ENCODE results near the gene TGM6. TPM values are rescaled to one million over a fixed set of nuclear protein-coding genes. Genes with fewer than 3 reads are reported as not detected.

Gene TGM6
- total RNA-seq, 2 donors from 2014 or later: not detected

DNA sequence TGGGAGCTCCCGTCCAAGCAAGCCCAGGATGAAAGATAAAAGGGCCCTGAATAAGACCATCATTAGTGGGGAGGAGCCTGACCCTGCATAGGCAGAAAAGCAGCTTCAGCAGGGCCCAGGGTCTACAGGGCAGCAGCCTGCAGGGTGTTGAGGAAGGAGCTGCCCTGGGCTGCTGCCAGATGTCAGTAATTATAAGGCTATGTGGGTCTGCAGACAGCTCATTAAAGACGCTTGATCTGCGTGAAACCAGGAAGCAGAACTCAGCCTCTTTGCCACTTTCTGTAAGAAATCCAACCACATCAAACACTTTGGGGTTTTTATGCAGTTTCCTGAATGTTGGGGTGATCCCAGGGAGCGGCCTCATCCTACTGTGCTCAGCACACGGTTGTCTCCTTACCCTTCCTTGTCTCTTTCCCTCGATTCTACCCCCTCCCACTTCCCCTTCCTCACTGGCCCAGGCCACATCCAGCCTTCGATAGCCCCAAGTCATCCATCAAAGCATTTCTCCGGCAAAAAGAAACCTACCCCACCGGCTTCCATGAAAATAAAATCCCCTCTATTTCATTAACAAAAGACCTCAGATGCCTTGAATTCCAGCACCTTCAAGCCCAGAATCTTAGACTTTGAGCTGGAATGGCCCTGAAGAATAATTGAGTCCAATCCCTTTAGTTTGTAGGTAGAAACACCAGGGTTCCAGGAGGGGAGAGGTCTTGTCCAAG, 1.0 kb upstream of the TGM6 start:
- H3K4me1 ChIP-seq (ENCODE audit: control insufficient read depth in 1 of 2, low read depth in 2 of 2): no peaks in the 10 kb centered on the region
- no peak for ATAC-seq (ENCODE audit: insufficient number of reproducible peaks, low FRiP score, low read depth)
- DNase-seq (ENCODE audit: low spot score): no peak
- H3K36me3 ChIP-seq: no peaks in the 10 kb centered on the region
- no peak overlapping the region for H3K4me3 ChIP-seq
- TF ChIP-seq, protein P1, sequence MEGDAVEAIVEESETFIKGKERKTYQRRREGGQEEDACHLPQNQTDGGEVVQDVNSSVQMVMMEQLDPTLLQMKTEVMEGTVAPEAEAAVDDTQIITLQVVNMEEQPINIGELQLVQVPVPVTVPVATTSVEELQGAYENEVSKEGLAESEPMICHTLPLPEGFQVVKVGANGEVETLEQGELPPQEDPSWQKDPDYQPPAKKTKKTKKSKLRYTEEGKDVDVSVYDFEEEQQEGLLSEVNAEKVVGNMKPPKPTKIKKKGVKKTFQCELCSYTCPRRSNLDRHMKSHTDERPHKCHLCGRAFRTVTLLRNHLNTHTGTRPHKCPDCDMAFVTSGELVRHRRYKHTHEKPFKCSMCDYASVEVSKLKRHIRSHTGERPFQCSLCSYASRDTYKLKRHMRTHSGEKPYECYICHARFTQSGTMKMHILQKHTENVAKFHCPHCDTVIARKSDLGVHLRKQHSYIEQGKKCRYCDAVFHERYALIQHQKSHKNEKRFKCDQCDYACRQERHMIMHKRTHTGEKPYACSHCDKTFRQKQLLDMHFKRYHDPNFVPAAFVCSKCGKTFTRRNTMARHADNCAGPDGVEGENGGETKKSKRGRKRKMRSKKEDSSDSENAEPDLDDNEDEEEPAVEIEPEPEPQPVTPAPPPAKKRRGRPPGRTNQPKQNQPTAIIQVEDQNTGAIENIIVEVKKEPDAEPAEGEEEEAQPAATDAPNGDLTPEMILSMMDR (IDR thresholded peaks at IDR 0.05): no peak
- no peak overlapping the region for H3K27ac ChIP-seq
- no peaks in the 10 kb centered on the region for H3K27me3 ChIP-seq (replicated peaks; ENCODE audit: insufficient read depth)
- H3K9me3 ChIP-seq: no peaks in the 10 kb centered on the region

DNA sequence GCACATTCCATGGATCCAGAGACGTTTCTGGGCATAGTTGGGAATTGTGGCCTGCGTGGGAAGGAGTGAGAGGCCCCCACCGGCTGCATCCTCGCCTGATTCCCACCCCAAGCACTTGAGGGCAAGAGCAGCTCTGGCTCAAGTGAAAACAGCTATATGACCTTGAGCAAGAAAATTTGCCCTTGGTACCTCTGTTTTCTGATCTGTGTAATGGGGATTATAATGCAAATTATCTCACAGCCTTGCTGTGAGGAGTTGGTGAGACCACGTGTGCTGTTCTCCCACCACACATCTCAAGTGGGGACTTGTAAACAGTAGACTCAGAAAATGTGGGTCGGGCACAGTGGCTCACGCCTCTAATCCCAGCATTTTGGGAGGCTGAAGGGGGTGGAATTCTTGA, 602 bp downstream of the TGM6 start:
- Histone ChIP-seq H3K27me3 (replicated peaks; ENCODE audit: insufficient read depth) (no peaks in the 10 kb centered on the region), H3K9me3 (no peaks in the 10 kb centered on the region), H3K36me3 (no peaks in the 10 kb centered on the region), H3K27ac (no peak overlapping the region), H3K4me1 (ENCODE audit: control insufficient read depth in 1 of 2, low read depth in 2 of 2) (no peaks in the 10 kb centered on the region), H3K4me3 (no peak overlapping the region)
- DNase-seq (ENCODE audit: low spot score) (no peak), ATAC-seq (ENCODE audit: insufficient number of reproducible peaks, low FRiP score, low read depth) (no peak)
- TF ChIP-seq, protein P1 (IDR thresholded peaks at IDR 0.05): no peak

DNA sequence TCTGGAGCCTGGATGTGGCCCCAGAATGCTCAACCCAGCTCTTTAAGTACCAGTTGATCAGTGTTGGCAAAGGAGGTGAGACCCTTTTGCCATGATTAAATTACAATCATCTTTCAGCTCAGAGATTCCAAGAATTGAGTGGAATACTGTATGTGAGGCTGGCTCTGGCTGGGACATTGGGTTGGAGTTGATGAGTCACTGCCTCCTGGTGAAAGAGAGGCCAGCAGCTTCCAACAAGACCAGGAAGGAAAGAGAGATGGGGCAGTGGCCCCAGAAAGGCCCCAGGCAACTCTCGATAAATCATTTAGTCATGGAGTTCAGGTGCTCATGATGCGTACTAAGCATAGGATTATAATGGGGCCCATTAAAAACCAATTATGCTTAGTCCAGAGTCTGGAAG, 2.1 kb downstream of the TGM6 start:
- no peaks in the 10 kb centered on the region for H3K36me3 ChIP-seq
- DNase-seq (ENCODE audit: low spot score): no peak
- ATAC-seq (ENCODE audit: insufficient number of reproducible peaks, low FRiP score, low read depth): no peak
- H3K9me3 ChIP-seq: no peaks in the 10 kb centered on the region
- no peaks in the 10 kb centered on the region for H3K4me1 ChIP-seq (ENCODE audit: control insufficient read depth in 1 of 2, low read depth in 2 of 2)
- TF ChIP-seq, protein P1 (IDR thresholded peaks at IDR 0.05): no peak
- no peak overlapping the region for H3K4me3 ChIP-seq
- no peaks in the 10 kb centered on the region for H3K27me3 ChIP-seq (replicated peaks; ENCODE audit: insufficient read depth)
- no peak overlapping the region for H3K27ac ChIP-seq

DNA sequence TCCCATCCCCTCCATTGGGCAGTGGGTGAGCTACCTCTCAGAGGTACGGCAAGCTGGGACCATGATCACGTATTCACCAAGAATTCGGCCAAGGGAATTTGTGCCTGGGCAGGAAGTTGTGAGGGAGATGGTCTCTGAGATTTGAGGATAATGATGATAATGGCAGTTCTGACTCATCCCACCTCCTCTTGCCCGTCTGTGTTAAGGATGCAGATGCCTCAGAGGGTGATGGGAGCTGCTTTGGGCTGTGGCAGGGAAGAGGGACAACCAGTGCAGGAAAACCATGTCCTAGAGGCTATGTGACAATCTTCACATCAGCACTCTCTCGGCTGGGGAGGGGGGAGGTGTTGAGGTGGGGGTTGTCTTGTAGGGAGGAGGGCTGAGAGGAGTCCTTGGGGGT, 4.3 kb downstream of the TGM6 start:
- no peaks in the 10 kb centered on the region for H3K4me1 ChIP-seq (ENCODE audit: control insufficient read depth in 1 of 2, low read depth in 2 of 2)
- H3K27me3 ChIP-seq (replicated peaks; ENCODE audit: insufficient read depth): no peaks in the 10 kb centered on the region
- H3K4me3 ChIP-seq: no peak overlapping the region
- no peaks in the 10 kb centered on the region for H3K36me3 ChIP-seq
- no peak overlapping the region for H3K27ac ChIP-seq
- TF ChIP-seq, protein P1 (IDR thresholded peaks at IDR 0.05): no peak
- no peaks in the 10 kb centered on the region for H3K9me3 ChIP-seq
- ATAC-seq (ENCODE audit: insufficient number of reproducible peaks, low FRiP score, low read depth) (no peak), DNase-seq (ENCODE audit: low spot score) (no peak)

DNA sequence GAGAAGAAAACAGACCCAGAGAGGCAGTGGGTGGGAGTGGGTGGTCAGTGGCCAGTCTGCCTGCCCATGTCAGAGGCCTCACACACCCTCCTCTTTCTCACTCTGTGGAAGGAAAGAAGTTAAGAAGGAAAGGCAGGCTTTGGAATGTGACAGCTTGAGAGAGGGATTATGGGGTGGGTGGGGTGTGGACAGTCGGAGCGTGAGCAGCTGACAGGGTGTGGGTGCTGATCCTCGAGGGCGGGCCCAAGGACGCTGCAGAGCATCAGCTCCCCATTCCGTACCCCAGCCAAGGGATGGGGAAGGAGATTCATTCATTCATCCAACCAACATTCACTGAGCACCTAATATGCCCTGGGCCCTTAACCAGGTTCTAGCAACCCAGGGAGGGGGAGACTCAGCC, 4.8 kb downstream of the TGM6 start:
- Histone ChIP-seq H3K4me1 (ENCODE audit: control insufficient read depth in 1 of 2, low read depth in 2 of 2) (no peaks in the 10 kb centered on the region), H3K4me3 (no peak overlapping the region), H3K9me3 (no peaks in the 10 kb centered on the region), H3K27me3 (replicated peaks; ENCODE audit: insufficient read depth) (no peaks in the 10 kb centered on the region), H3K27ac (no peak overlapping the region), H3K36me3 (no peaks in the 10 kb centered on the region)
- no peak for DNase-seq (ENCODE audit: low spot score)
- TF ChIP-seq, protein P1 (IDR thresholded peaks at IDR 0.05): no peak
- ATAC-seq (ENCODE audit: insufficient number of reproducible peaks, low FRiP score, low read depth): no peak
